ENCODE results near the gene TMEM106A.
"Not testable (repeated sequence)": the region's sequence is repeated elsewhere in the genome, so short reads cannot be mapped to it uniquely, and the experiment has no call there.

TMEM106A gene

DNA sequence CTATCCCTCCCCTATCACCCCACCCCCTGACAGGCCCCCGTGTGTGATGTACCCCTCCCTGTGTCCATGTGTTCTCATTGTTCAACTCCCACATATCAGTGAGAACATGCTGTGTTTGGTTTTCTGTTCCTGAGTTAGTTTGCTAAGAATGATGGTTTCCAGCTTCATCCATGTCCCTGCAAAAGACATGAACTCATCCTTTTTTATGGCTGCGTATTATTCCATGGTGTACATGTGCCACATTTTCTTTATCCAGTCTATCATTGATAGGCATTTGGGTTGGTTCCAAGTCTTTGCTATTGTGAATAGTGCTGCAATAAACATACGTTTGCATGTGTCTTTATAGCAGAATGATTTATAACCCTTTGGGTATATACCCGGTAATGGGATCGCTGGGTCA, 25.0 kb upstream of the TMEM106A start:
- H3K4me1 ChIP-seq (ENCODE audit: control insufficient read depth, insufficient read depth, low read length); H3K4me3 ChIP-seq (ENCODE audit: low read length in 2 of 2); H3K27ac ChIP-seq (ENCODE audit: low read length); H3K9ac ChIP-seq (ENCODE audit: low read length in 2 of 2); H3K9me3 ChIP-seq (ENCODE audit: control insufficient read depth in 2 of 2, low read length in 2 of 2); H3K27me3 ChIP-seq (ENCODE audit: control insufficient read depth in 1 of 2, insufficient read depth in 2 of 2, low read length in 2 of 2): not testable (repeated sequence)
- peaks cover 38 to 40% of the 10 kb centered on the region in 2 donors for H3K36me3 ChIP-seq (ENCODE audit: control insufficient read depth in 2 of 2, insufficient read depth in 2 of 2, low read length in 2 of 2)

- H3K9me3 ChIP-seq (ENCODE audit: control insufficient read depth in 2 of 2, low read length in 2 of 2): no peaks in the 10 kb centered on the region
- H3K36me3 ChIP-seq (ENCODE audit: control insufficient read depth in 2 of 2, insufficient read depth in 2 of 2, low read length in 2 of 2): peaks cover 74 to 75% of the 10 kb centered on the region in 2 donors
- no peaks in the 10 kb centered on the region for H3K27me3 ChIP-seq (ENCODE audit: control insufficient read depth in 1 of 2, insufficient read depth in 2 of 2, low read length in 2 of 2)
- no peaks in the 10 kb centered on the region for H3K4me1 ChIP-seq (ENCODE audit: control insufficient read depth, insufficient read depth, low read length)
- no peak overlapping the region for H3K9ac ChIP-seq (ENCODE audit: low read length in 2 of 2)
- no peak overlapping the region for H3K4me3 ChIP-seq (ENCODE audit: low read length in 2 of 2)
- H3K27ac ChIP-seq (ENCODE audit: low read length): no peak overlapping the region
These were observed 18.4 kb upstream of the TMEM106A start for GRCh38 chr17:43193251-43193650.

GRCh38 chr17:43199633-43200032, 12.0 kb upstream of the TMEM106A start:
- H3K36me3 ChIP-seq (ENCODE audit: control insufficient read depth in 2 of 2, insufficient read depth in 2 of 2, low read length in 2 of 2): peaks cover 65 to 73% of the 10 kb centered on the region in 2 donors

GRCh38 chr17:43200127-43200526, 11.5 kb upstream of the TMEM106A start:
- no peak overlapping the region for H3K27ac ChIP-seq (ENCODE audit: low read length)
- H3K36me3 ChIP-seq (ENCODE audit: control insufficient read depth in 2 of 2, insufficient read depth in 2 of 2, low read length in 2 of 2): peaks cover 62 to 69% of the 10 kb centered on the region in 2 donors
- H3K4me3 ChIP-seq (ENCODE audit: low read length in 2 of 2): no peak overlapping the region
- H3K27me3 ChIP-seq (ENCODE audit: control insufficient read depth in 1 of 2, insufficient read depth in 2 of 2, low read length in 2 of 2): no peaks in the 10 kb centered on the region
- H3K9ac ChIP-seq (ENCODE audit: low read length in 2 of 2): no peak overlapping the region
- H3K4me1 ChIP-seq (ENCODE audit: control insufficient read depth, insufficient read depth, low read length): no peaks in the 10 kb centered on the region
- H3K9me3 ChIP-seq (ENCODE audit: control insufficient read depth in 2 of 2, low read length in 2 of 2): no peaks in the 10 kb centered on the region

More at GRCh38 chr17:43199633-43200032, 12.0 kb upstream of the TMEM106A start:
- Histone ChIP-seq H3K9ac (ENCODE audit: low read length in 2 of 2) (no peak overlapping the region), H3K27ac (ENCODE audit: low read length) (no peak overlapping the region), H3K4me1 (ENCODE audit: control insufficient read depth, insufficient read depth, low read length) (no peaks in the 10 kb centered on the region), H3K4me3 (ENCODE audit: low read length in 2 of 2) (no peak overlapping the region), H3K27me3 (ENCODE audit: control insufficient read depth in 1 of 2, insufficient read depth in 2 of 2, low read length in 2 of 2) (no peaks in the 10 kb centered on the region), H3K9me3 (ENCODE audit: control insufficient read depth in 2 of 2, low read length in 2 of 2) (no peaks in the 10 kb centered on the region)

- peaks cover 59 to 64% of the 10 kb centered on the region in 2 donors for H3K36me3 ChIP-seq (ENCODE audit: control insufficient read depth in 2 of 2, insufficient read depth in 2 of 2, low read length in 2 of 2)
- not testable (repeated sequence) for H3K27ac ChIP-seq (ENCODE audit: low read length); H3K9ac ChIP-seq (ENCODE audit: low read length in 2 of 2); H3K4me1 ChIP-seq (ENCODE audit: control insufficient read depth, insufficient read depth, low read length); H3K27me3 ChIP-seq (ENCODE audit: control insufficient read depth in 1 of 2, insufficient read depth in 2 of 2, low read length in 2 of 2); H3K4me3 ChIP-seq (ENCODE audit: low read length in 2 of 2); H3K9me3 ChIP-seq (ENCODE audit: control insufficient read depth in 2 of 2, low read length in 2 of 2)
These were observed 8.7 kb upstream of the TMEM106A start for GRCh38 chr17:43203013-43203412.

DNA sequence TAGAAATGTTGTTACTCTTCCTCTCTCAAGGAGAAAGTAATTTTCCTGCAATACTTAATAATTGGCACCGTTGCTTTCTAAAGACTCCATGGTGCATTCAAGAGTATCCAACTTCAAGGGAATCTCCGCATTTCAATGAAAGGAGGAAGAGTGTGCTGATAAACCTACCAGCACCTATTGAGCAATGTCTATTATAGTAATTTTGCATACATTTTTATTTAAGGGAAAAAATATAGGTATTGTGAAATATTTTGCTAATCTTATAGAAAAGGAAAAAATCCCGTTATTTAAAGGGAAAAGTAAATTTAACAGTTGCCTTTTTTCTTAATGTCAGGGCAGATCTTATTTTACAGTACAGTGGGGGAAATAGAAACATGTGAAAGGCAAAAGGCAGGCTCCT, 1.1 kb upstream of the TMEM106A start:
- Histone ChIP-seq H3K36me3 (ENCODE audit: control insufficient read depth in 2 of 2, insufficient read depth in 2 of 2, low read length in 2 of 2) (peaks cover 21 to 26% of the 10 kb centered on the region in 2 donors), H3K4me1 (ENCODE audit: control insufficient read depth, insufficient read depth, low read length) (peaks cover 13% of the 10 kb centered on the region), H3K9ac (ENCODE audit: low read length in 2 of 2) (peak overlapping the region in 1 of 2 donors; percentile 89), H3K4me3 (ENCODE audit: low read length in 2 of 2) (no peak overlapping the region), H3K9me3 (ENCODE audit: control insufficient read depth in 2 of 2, low read length in 2 of 2) (no peaks in the 10 kb centered on the region), H3K27me3 (ENCODE audit: control insufficient read depth in 1 of 2, insufficient read depth in 2 of 2, low read length in 2 of 2) (no peaks in the 10 kb centered on the region), H3K27ac (ENCODE audit: low read length) (no peak overlapping the region)

DNA sequence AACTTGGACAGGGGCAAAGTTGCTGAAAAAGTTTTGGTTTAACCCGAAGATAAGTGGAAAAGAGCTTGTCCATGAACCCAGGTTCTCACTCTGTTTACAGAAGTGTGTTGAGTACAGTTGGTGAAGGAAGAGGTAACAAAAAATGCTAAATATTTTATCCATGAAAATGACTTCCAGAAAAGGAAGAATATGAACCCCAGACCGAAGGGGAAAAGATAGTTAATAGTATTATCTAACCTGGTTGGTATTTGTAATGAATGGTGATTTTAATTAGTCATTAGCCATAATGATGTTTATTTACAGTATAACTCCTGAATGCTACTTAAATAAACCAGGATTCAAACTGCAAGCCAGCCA, 574 bp upstream of the TMEM106A start:
- H3K9me3 ChIP-seq (ENCODE audit: control insufficient read depth in 2 of 2, low read length in 2 of 2): no peaks in the 10 kb centered on the region
- H3K9ac ChIP-seq (ENCODE audit: low read length in 2 of 2): peak overlapping the region; percentile 74 to 89
- peak overlapping the region; percentile 18 for H3K27ac ChIP-seq (ENCODE audit: low read length)
- H3K27me3 ChIP-seq (ENCODE audit: control insufficient read depth in 1 of 2, insufficient read depth in 2 of 2, low read length in 2 of 2): no peaks in the 10 kb centered on the region
- H3K4me1 ChIP-seq (ENCODE audit: control insufficient read depth, insufficient read depth, low read length): peaks cover 13% of the 10 kb centered on the region
- H3K4me3 ChIP-seq (ENCODE audit: low read length in 2 of 2): peak overlapping the region; percentile 66 to 87
- peaks cover 23 to 30% of the 10 kb centered on the region in 2 donors for H3K36me3 ChIP-seq (ENCODE audit: control insufficient read depth in 2 of 2, insufficient read depth in 2 of 2, low read length in 2 of 2)

- H3K9me3 ChIP-seq (ENCODE audit: control insufficient read depth in 2 of 2, low read length in 2 of 2): no peaks in the 10 kb centered on the region
- H3K27ac ChIP-seq (ENCODE audit: low read length): peak overlapping the region; percentile 76
- H3K9ac ChIP-seq (ENCODE audit: low read length in 2 of 2): peak overlapping the region; percentile 89 to 91
- H3K4me1 ChIP-seq (ENCODE audit: control insufficient read depth, insufficient read depth, low read length): peaks cover 13% of the 10 kb centered on the region
- peaks cover 26 to 28% of the 10 kb centered on the region in 2 donors for H3K36me3 ChIP-seq (ENCODE audit: control insufficient read depth in 2 of 2, insufficient read depth in 2 of 2, low read length in 2 of 2)
- H3K27me3 ChIP-seq (ENCODE audit: control insufficient read depth in 1 of 2, insufficient read depth in 2 of 2, low read length in 2 of 2): no peaks in the 10 kb centered on the region
- peak overlapping the region; percentile 87 to 88 for H3K4me3 ChIP-seq (ENCODE audit: low read length in 2 of 2)
These were observed 1.2 kb downstream of the TMEM106A start for GRCh38 chr17:43212641-43213490.

DNA sequence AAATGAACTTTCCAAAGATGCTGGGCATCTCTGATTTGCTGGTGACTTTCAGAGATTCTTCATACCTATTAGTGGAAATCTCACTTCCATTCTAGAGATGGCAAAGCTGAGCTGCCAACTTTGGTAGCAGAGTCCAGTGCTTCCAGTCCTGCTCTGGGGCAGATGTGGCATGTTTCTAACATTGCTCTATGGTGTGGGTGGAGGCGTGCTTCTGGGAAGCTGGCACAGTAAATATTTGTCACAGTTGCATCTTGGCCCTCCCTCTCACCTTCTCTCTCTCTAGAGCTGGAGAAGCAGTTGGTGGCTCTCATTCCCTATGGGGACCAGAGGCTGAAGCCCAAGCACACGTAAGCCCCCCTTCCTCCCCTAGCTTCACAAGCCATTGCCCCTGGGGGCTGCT, 1.9 kb downstream of the TMEM106A start:
- Histone ChIP-seq H3K4me1 (ENCODE audit: control insufficient read depth, insufficient read depth, low read length) (peaks cover 13% of the 10 kb centered on the region), H3K4me3 (ENCODE audit: low read length in 2 of 2) (no peak overlapping the region), H3K27ac (ENCODE audit: low read length) (no peak overlapping the region), H3K9ac (ENCODE audit: low read length in 2 of 2) (no peak overlapping the region), H3K36me3 (ENCODE audit: control insufficient read depth in 2 of 2, insufficient read depth in 2 of 2, low read length in 2 of 2) (peaks cover 21% of the 10 kb centered on the region in 2 donors), H3K27me3 (ENCODE audit: control insufficient read depth in 1 of 2, insufficient read depth in 2 of 2, low read length in 2 of 2) (no peaks in the 10 kb centered on the region), H3K9me3 (ENCODE audit: control insufficient read depth in 2 of 2, low read length in 2 of 2) (no peaks in the 10 kb centered on the region)

GRCh38 chr17:43215341-43215740, 3.7 kb downstream of the TMEM106A start:
- no peak overlapping the region for H3K27ac ChIP-seq (ENCODE audit: low read length)
- H3K36me3 ChIP-seq (ENCODE audit: control insufficient read depth in 2 of 2, insufficient read depth in 2 of 2, low read length in 2 of 2): peaks cover 12 to 16% of the 10 kb centered on the region in 2 donors

GRCh38 chr17:43216369-43216761, 4.7 kb downstream of the TMEM106A start:
- Histone ChIP-seq H3K4me3 (ENCODE audit: low read length in 2 of 2) (no peak overlapping the region), H3K9ac (ENCODE audit: low read length in 2 of 2) (no peak overlapping the region), H3K4me1 (ENCODE audit: control insufficient read depth, insufficient read depth, low read length) (peaks cover 20% of the 10 kb centered on the region), H3K27me3 (ENCODE audit: control insufficient read depth in 1 of 2, insufficient read depth in 2 of 2, low read length in 2 of 2) (no peaks in the 10 kb centered on the region), H3K9me3 (ENCODE audit: control insufficient read depth in 2 of 2, low read length in 2 of 2) (no peaks in the 10 kb centered on the region), H3K36me3 (ENCODE audit: control insufficient read depth in 2 of 2, insufficient read depth in 2 of 2, low read length in 2 of 2) (peaks cover 10 to 16% of the 10 kb centered on the region in 2 donors), H3K27ac (ENCODE audit: low read length) (no peak overlapping the region)

More at GRCh38 chr17:43215341-43215740, 3.7 kb downstream of the TMEM106A start:
- Histone ChIP-seq H3K27me3 (ENCODE audit: control insufficient read depth in 1 of 2, insufficient read depth in 2 of 2, low read length in 2 of 2) (no peaks in the 10 kb centered on the region), H3K4me1 (ENCODE audit: control insufficient read depth, insufficient read depth, low read length) (peaks cover 20% of the 10 kb centered on the region), H3K9me3 (ENCODE audit: control insufficient read depth in 2 of 2, low read length in 2 of 2) (no peaks in the 10 kb centered on the region), H3K9ac (ENCODE audit: low read length in 2 of 2) (no peak overlapping the region), H3K4me3 (ENCODE audit: low read length in 2 of 2) (no peak overlapping the region)
